HEK293T (cell line): ENCODE data around the gene OR1A2.
"Not testable (repeated sequence)": the region's sequence is repeated elsewhere in the genome, so short reads cannot be mapped to it uniquely, and the experiment has no call there.

ENCODE experiments used
- CTCF ChIA-PET: fragments of 350-600 bp; formaldehyde crosslinking; extraction: SDS; loops from one replicate; lab custom pipeline; 2021; ENCODE audit warnings: antibody characterized with exemption, inconsistent platforms; lab: Yijun Ruan, JAX
- POLR2A ChIA-PET: fragments of 350-600 bp; formaldehyde crosslinking; extraction: SDS; loops from one replicate; lab custom pipeline; 2020; ENCODE audit warnings: antibody characterized with exemption, inconsistent platforms; lab: Yijun Ruan, JAX
- DNase-seq: peaks from one replicate; pipeline ENCODE4 v3.0.0; 2012; ENCODE audit warnings: mixed read lengths; ENCODE audit errors: extremely low spot score
- ARNT ChIP-seq: fragments of 450-650 bp; IDR thresholded peaks from 2 replicates; pipeline ENCODE4 v1.6.1; 2017; ENCODE audit warnings: mild to moderate bottlenecking
- BHLHE40 ChIP-seq: fragments of 450-650 bp; IDR thresholded peaks from 2 replicates; pipeline ENCODE4 v1.6.1; 2016; ENCODE audit warnings: mild to moderate bottlenecking, moderate library complexity, borderline replicate concordance
- CTBP1 ChIP-seq: fragments of 450-650 bp; IDR thresholded peaks from 2 replicates; pipeline ENCODE4 v1.6.1; 2016; ENCODE audit warnings: borderline replicate concordance
- ELF4 ChIP-seq: fragments of 450-650 bp; IDR thresholded peaks from 2 replicates; pipeline ENCODE4 v1.6.1; 2017; ENCODE audit warnings: antibody characterized with exemption
- FOXA1 ChIP-seq: fragments of 450-650 bp; IDR thresholded peaks from 2 replicates; pipeline ENCODE4 v1.6.1; 2016; ENCODE audit warnings: mild to moderate bottlenecking
- FOXK2 ChIP-seq: fragments of 450-650 bp; IDR thresholded peaks from 2 replicates; pipeline ENCODE4 v1.6.1; 2016; ENCODE audit warnings: mild to moderate bottlenecking
- FOXM1 ChIP-seq: fragments of 450-650 bp; IDR thresholded peaks from 2 replicates; pipeline ENCODE4 v1.6.1; 2017; ENCODE audit warnings: mild to moderate bottlenecking, borderline replicate concordance
- HDGF ChIP-seq: fragments of 450-650 bp; IDR thresholded peaks from 2 replicates; pipeline ENCODE4 v1.6.1; 2017; ENCODE audit warnings: antibody characterized with exemption, borderline replicate concordance
- L3MBTL2 ChIP-seq: fragments of 450-650 bp; conservative IDR thresholded peaks from 2 replicates; pipeline ENCODE4 v1.6.1; 2016; ENCODE audit warnings: mild to moderate bottlenecking
- NFRKB ChIP-seq: fragments of 450-650 bp; IDR thresholded peaks from 2 replicates; pipeline ENCODE4 v1.6.1; 2016; ENCODE audit warnings: mild to moderate bottlenecking, moderate library complexity
- SP1 ChIP-seq: fragments of 450-650 bp; IDR thresholded peaks from 2 replicates; pipeline ENCODE4 v1.6.1; 2017
- SUZ12 ChIP-seq: fragments of 450-650 bp; IDR thresholded peaks from 2 replicates; pipeline ENCODE4 v1.6.1; 2016; ENCODE audit warnings: mild to moderate bottlenecking
- TARDBP ChIP-seq: fragments of 450-650 bp; IDR thresholded peaks from 2 replicates; pipeline ENCODE4 v1.6.1; 2016
- TF ChIP-seq, protein P1 (sequence below): fragments of 450-650 bp; IDR thresholded peaks from 2 replicates; pipeline ENCODE4 v1.6.1; 2016

The OR1A2 gene

DNA sequence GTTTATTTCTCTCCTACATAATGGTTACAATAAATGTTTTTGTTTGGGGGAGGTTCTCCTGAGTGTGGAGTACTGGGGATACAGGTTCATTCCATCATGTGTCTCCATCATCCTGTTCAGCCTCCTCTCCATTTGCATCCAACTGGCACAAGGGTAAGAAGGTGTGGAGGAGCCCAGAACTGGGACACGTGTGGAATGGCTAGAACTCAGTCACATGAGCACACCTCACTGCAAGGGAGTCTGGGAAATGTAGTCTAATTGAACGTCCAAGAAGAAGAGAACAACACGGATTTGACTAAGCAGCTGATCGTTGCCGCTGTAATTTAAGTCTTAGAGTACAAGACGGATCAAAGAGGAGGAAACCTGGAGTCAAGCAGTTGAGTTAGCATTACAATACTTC, 16.3 kb downstream of the OR1A2 start:
- ChIA-PET POLR2A (no interaction called here), CTCF (interaction anchor here (0.9 kb wide), 1 partner anchor 1378 kb away, joined by 7 read pairs; no protein-coding TSS in a partner anchor)
- TF ChIP-seq FOXK2 (no peak), NFRKB (no peak)
- TF ChIP-seq, protein P1, sequence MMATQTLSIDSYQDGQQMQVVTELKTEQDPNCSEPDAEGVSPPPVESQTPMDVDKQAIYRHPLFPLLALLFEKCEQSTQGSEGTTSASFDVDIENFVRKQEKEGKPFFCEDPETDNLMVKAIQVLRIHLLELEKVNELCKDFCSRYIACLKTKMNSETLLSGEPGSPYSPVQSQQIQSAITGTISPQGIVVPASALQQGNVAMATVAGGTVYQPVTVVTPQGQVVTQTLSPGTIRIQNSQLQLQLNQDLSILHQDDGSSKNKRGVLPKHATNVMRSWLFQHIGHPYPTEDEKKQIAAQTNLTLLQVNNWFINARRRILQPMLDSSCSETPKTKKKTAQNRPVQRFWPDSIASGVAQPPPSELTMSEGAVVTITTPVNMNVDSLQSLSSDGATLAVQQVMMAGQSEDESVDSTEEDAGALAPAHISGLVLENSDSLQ: no peak
- peak; percentile 8 for DNase-seq

DNA sequence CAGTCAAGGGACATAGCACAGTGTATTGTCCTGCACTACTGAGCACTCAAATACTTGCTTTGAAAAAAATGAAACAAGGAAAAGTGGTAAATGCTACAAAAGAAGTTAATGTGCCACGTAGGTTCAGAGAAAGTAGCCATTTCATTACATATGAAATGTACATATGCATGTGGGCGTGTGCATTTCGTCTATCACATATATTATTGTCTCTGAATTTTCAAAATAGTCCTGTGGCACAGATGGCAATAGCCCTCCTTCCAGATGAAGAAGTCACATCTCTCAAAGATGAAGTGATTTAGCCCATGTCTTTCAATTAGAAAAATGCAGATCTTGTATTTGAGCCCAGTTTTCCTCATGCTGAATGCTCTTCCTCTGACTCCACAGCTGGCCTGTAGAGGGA, 22.7 kb downstream of the OR1A2 start:
- DNase-seq, CTCF ChIA-PET, POLR2A ChIA-PET: not testable (repeated sequence)

DNA sequence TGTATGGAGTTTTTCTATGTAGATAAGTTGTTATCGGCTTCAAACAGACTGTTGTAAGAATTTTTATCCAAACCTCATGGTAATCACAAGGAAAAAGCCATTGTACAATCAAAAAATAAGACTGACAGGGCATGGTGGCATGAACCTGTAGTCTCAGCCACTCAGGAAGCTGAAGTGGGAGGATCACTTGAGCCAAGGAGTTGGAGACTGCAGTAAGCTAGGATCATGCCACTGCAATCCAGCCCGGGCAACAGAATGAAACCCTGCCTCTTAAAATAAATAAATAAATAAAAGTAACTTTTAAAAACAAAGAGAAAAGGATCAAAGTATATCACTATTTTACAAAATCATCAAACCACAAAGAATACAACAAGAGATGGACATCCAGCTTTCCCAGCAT, 24.5 kb downstream of the OR1A2 start:
- ChIA-PET CTCF (no interaction called here), POLR2A (no interaction called here)
- TF ChIP-seq, protein P1: no peak
- TF ChIP-seq SP1 (no peak), BHLHE40 (no peak)
- no peak for DNase-seq

DNA sequence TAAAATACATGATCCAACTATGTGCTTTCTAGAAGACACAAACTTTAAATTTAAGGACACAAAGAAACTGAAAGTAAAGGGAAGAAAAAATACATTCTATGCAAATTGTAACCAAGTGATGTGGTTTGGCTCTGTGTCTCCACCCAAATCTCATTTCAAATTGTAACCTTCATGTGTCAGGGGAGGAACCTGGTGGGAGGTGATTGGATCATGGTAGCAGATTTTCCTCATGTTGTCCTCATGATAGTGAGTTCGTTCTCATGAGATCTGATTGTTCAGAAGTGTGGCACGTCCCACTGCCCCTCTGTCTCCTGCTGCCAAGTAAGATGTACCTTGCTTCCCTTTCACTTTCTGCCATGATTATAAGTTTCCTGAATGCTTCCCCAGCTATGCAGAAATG, 25.2 kb downstream of the OR1A2 start:
- no peak for DNase-seq
- ChIA-PET CTCF (no interaction called here), POLR2A (no interaction called here)
- TF ChIP-seq SUZ12 (no peak), NFRKB (no peak), L3MBTL2 (no peak), FOXM1 (no peak), FOXA1 (no peak), SP1 (no peak), TARDBP (no peak), CTBP1 (no peak), ELF4 (no peak), ARNT (no peak), BHLHE40 (no peak), HDGF (no peak)
- TF ChIP-seq, protein P1: no peak

DNA sequence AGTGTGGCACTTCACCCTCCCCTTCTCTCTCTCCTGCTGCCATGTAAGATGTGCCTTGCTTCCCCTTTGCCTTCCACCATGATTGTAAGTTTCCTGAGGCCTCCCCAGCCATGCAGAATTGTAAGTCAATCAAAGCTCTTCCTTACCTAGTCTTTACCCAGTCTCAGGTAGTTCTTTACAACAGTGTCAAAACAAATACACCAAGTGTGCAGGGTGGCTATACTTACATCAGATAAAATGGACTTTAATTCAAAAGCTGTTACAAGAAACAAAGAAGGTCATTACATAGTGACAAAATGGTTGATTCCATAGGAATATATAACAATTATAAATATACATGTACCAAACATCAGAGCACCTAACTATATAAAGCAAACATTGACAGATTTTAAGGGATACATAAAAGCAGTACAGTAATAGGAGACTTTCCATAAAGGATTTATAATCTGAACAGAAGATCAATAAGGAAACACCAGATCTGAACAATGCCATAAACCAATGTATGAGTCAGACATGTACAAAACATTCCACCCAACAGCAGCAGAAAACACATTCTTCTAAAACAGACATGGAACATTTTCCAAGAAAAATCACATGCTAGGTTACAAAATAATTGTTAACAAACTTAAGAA, 27.5 kb downstream of the OR1A2 start:
- DNase-seq, CTCF ChIA-PET, POLR2A ChIA-PET: not testable (repeated sequence)

DNA sequence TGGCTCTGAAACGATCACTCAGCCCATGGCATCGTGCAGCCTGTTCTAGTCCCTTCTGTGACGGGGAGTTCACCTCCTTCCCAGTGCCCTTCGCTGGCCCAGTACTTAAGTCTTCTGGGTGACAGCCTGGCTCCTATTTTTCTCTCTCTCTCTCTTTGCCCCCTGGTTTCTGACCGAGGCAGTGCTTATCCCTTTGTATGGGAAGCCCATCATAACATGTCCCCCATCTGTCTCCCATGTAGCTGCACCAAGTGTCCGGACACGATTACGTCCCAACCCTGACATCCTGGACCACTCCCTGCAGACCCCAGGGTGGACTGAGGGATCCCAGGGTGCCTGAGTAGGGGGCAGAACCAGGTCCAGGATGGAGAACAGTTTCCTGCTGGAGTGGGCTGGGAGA, 35.0 kb downstream of the OR1A2 start:
- POLR2A ChIA-PET, CTCF ChIA-PET, DNase-seq: not testable (repeated sequence)

DNA sequence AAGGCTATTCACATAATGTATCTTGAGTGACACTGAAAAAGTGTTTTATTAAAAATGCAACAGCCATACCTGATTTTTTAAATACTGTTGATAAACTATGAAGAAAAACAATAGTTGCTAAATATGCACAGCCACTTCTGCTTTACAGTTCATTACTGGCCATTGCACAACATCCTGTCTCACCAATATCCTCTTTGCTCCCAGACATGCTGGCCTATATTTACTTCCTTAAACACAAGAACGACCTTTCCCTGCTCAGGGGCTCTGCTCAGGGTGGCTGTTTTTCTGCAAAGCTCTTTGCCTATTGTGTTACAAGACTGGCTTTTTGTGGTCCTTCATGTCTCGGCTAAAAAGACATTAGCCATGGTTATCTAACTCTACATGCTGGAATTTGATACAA, 41.4 kb downstream of the OR1A2 start:
- DNase-seq, POLR2A ChIA-PET, CTCF ChIA-PET: not testable (repeated sequence)

DNA sequence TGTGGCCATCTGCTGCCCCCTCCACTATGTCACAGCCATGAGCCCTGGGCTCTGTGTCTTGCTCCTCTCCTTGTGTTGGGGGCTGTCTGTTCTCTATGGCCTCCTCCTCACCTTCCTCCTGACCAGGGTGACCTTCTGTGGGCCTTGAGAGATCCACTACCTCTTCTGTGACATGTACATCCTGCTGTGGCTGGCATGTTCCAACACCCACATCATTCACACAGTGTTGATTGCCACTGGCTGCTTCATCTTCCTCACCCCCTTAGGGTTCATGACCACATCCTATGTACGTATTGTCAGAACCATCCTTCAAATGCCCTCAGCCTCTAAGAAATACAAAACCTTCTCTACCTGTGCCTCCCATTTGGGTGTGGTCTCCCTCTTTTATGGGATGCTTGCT, 43.7 kb downstream of the OR1A2 start:
- CTCF ChIA-PET, DNase-seq, POLR2A ChIA-PET: not testable (repeated sequence)

DNA sequence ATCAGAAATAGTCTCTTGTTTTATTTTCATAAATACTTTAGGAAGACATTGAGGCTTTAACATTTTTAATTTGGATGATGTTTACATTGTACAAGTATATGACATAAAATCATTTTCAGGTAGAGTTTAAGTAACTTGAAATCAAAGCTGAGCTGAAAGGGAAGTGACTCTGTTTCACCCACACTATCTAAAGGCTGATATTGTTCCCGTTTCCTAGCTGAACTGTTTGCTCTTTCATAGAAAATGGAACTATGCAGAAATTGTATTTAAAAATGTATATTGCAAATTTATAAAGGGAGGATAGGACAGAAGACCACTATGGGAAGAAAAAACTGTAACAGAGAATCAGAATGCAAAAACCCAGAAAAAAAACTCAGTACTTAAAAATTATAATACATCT, 47.5 kb downstream of the OR1A2 start:
- CTCF ChIA-PET, POLR2A ChIA-PET: not testable (repeated sequence)

More for the DNA sequence above, 47.5 kb downstream of the OR1A2 start:
- DNase-seq: not testable (repeated sequence)
